Liver (tissue), 3 donors: Measurements from ENCODE around the gene HYCC1.
"Not testable (repeated sequence)": the region's sequence is repeated elsewhere in the genome, so short reads cannot be mapped to it uniquely, and the experiment has no call there.

Experiments
- CTCF ChIP-seq: fragments of 150-350 bp; IDR thresholded peaks from 2 replicates; pipeline ENCODE4 v1.5.1; 2017; ENCODE audit warnings: improper control_type of control experiment, low read depth, low read length; ENCODE audit not compliant: missing input control
- REST ChIP-seq: IDR thresholded peaks from 2 replicates; pipeline ENCODE4 v1.6.1; 2016; ENCODE audit warnings: antibody characterized with exemption, mild to moderate bottlenecking
- TAF1 ChIP-seq: conservative IDR thresholded peaks from 2 replicates; pipeline ENCODE4 v1.6.1; 2016; ENCODE audit warnings: antibody characterized with exemption, mild to moderate bottlenecking
- donor health status: healthy.
- donor health status: healthy.

- TF ChIP-seq CTCF, TAF1, REST: not testable (repeated sequence)
Measured at GRCh38 chr7:23045086-23045485, 31.2 kb upstream of the HYCC1 start.
